ENCODE measurements around the gene PTMA.

GRCh38 chr2:231717281-231718171 is 9.2 kb downstream of the PTMA start:
- TF ChIP-seq POLR2A (IDR thresholded peaks at IDR 0.05), result no peak
- no peak for TF ChIP-seq EP300 (IDR thresholded peaks at IDR 0.05; ENCODE audit: low read depth)

All from transverse colon (tissue), 1 donor.